Chondrocyte (in vitro differentiated cells): ENCODE measurements around the gene ANTXR1. TPM values are rescaled to one million over a fixed set of nuclear protein-coding genes. Genes with fewer than 3 reads are reported as not detected.
"Not testable (repeated sequence)": the region's sequence is repeated elsewhere in the genome, so short reads cannot be mapped to it uniquely, and the experiment has no call there.

ENCODE experiments used
- DNase-seq: peaks from one replicate; pipeline ENCODE4 v3.0.0; 2021; ENCODE audit warnings: mixed read lengths, low spot score
- H3K27ac Mint-ChIP-seq: one replicate; pipeline ENCODE4 v1.8.0; 2021; ENCODE audit warnings: mild to moderate bottlenecking, moderate library complexity, mixed read lengths; ENCODE audit not compliant: unreplicated experiment
- H3K27me3 Mint-ChIP-seq: 2 replicates; pipeline ENCODE4 v1.8.0; 2021; ENCODE audit warnings: low read depth, mixed read lengths
- H3K36me3 Mint-ChIP-seq: 2 replicates; pipeline ENCODE4 v1.8.0; 2021; ENCODE audit warnings: low read depth, mixed read lengths
- H3K4me1 Mint-ChIP-seq: 2 replicates; pipeline ENCODE4 v1.8.0; 2021; ENCODE audit warnings: low read depth, mild to moderate bottlenecking, mixed read lengths
- H3K4me3 Mint-ChIP-seq: one replicate; pipeline ENCODE4 v1.8.0; 2021; ENCODE audit warnings: mild to moderate bottlenecking, moderate library complexity, mixed read lengths; ENCODE audit not compliant: unreplicated experiment
- H3K9me3 Mint-ChIP-seq: 2 replicates; pipeline ENCODE4 v1.8.0; 2021; ENCODE audit warnings: low read depth, mixed read lengths
- total RNA-seq: library from RNA; stranded (reverse); gene quantifications from 3 replicates; pipeline ENCODE4 v1.2.1, GENCODE V29; 2021
- TF ChIP-seq, protein P1 (sequence below): fragments of 200-600 bp; sonication (generic); IDR thresholded peaks from 2 replicates; pipeline ENCODE4 v1.5.0; 2021; ENCODE audit warnings: antibody characterized with exemption, mild to moderate bottlenecking, moderate library complexity

Gene ANTXR1
- total RNA-seq, 1 donor from 2014 or later = 351 TPM

DNA sequence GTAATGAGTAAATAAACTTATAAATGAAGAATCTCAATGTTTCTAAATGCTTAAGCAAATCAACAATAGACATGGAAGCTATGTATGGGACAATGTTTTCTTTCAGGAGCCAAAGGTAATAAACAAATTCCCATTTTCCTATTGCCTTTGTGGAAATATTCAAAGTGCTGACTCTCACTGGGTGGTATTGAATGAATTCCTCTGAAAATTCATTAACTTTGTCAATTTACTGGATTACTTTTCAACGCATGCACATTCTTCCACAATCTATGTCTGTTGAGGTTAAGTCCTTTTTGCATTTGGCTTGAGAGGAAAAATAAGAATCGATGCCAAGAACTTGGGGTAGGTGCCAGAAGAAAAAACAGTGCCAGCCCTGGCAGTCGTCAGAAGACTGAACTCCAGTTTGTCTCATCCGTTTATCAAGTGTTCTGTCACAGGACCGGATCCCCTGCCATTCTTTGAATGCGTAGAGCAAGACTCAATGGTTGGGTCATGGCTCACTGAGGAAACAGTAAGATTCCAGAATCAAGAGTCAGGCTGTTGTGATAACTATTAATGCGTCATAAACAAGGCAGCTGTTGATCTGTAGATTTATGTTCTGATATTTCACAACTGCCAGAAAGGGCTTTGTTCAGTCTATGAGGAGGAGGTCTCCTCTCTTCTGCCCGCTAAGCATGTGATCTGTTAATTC lies 240.8 kb downstream of the ANTXR1 start:
- TF ChIP-seq, protein P1, sequence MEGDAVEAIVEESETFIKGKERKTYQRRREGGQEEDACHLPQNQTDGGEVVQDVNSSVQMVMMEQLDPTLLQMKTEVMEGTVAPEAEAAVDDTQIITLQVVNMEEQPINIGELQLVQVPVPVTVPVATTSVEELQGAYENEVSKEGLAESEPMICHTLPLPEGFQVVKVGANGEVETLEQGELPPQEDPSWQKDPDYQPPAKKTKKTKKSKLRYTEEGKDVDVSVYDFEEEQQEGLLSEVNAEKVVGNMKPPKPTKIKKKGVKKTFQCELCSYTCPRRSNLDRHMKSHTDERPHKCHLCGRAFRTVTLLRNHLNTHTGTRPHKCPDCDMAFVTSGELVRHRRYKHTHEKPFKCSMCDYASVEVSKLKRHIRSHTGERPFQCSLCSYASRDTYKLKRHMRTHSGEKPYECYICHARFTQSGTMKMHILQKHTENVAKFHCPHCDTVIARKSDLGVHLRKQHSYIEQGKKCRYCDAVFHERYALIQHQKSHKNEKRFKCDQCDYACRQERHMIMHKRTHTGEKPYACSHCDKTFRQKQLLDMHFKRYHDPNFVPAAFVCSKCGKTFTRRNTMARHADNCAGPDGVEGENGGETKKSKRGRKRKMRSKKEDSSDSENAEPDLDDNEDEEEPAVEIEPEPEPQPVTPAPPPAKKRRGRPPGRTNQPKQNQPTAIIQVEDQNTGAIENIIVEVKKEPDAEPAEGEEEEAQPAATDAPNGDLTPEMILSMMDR = no peak
- Mint-ChIP-seq H3K36me3 (peaks cover 12% of the 10 kb centered on the region), H3K9me3 (peaks cover 21% of the 10 kb centered on the region), H3K27me3 (no peaks in the 10 kb centered on the region), H3K4me1 (peaks cover 10% of the 10 kb centered on the region), H3K27ac (peak overlapping the region; percentile 50), H3K4me3 (no peak overlapping the region)
- no peak for DNase-seq

DNA sequence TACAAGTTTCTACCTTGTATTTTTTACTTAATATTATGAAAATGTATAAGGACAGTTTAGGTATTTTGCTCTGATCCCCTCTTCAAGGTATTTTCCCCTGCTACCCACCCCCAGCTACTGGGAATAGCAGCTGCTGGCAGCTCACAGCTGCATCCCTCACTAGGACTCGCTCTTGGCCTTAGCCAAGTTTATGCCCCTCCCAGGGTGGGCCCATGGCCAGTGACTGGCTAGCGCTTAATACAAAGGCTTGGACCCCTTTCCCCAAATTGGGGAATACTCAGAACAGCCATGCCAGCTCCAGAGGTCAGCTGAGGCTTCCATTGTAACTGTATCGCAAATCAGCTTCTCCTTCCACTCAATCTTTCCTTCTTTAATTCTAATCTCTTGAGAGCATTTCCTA lies 242.8 kb downstream of the ANTXR1 start:
- peaks cover 10% of the 10 kb centered on the region for H3K4me1 Mint-ChIP-seq

DNA sequence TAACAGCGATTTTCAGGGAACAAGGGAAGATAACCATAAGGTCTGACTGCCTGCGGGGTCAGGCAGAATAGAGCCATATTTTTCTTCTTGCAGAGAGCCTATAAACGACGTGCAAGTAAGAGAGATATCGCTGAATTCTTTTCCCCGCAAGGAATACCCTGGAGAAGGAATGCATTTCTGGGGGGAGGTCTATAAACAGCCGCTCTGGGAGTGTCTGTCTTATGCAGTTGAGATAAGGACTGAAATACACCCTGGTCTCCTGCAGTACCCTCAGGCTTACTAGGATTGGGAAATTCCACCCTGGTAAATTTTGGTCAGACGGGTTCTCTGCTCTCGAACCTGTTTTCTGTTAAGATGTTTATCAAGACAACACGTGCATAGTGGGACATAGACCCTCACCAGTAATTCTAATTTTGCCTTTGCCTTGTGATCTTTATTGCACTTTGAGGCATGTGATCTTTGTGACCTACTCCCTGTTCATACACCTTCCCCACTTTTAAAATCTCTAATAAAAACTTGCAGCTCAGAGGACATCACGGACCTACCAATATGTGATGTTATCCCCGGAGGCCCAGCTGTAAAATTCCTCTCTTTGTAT lies 247.1 kb downstream of the ANTXR1 start:
- H3K27ac Mint-ChIP-seq, DNase-seq, H3K4me3 Mint-ChIP-seq, H3K27me3 Mint-ChIP-seq, H3K4me1 Mint-ChIP-seq: not testable (repeated sequence)
- Mint-ChIP-seq H3K9me3 (peaks cover 51% of the 10 kb centered on the region), H3K36me3 (peaks cover 16% of the 10 kb centered on the region)

More for the DNA sequence above, 242.8 kb downstream of the ANTXR1 start:
- H3K36me3 Mint-ChIP-seq = peaks cover 17% of the 10 kb centered on the region
- H3K27me3 Mint-ChIP-seq = no peaks in the 10 kb centered on the region
- DNase-seq = no peak
- TF ChIP-seq, protein P1 = no peak
- H3K9me3 Mint-ChIP-seq = peaks cover 37% of the 10 kb centered on the region
- no peak overlapping the region for H3K4me3 Mint-ChIP-seq
- no peak overlapping the region for H3K27ac Mint-ChIP-seq

DNA sequence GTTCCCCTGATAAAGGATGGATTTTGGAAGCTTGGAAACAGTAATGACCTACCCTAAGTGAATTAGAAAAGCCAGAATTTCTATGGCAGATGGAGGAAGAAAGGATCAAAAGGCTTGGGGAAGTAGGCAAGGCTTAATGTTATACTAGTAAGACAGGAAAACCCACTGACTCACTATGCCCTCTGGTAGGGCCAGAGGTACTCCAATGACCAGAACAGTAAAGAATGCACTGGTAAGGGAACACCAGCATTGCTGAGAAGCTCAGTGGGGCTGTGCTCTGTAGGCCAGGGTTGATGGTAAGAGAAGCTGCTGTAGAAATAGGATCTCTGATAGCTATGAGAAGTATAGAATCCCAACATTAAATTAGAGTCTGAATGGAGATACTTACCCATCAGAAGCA lies 247.7 kb downstream of the ANTXR1 start:
- no peaks in the 10 kb centered on the region for H3K27me3 Mint-ChIP-seq
- no peak overlapping the region for H3K4me3 Mint-ChIP-seq
- H3K27ac Mint-ChIP-seq = no peak overlapping the region
- H3K36me3 Mint-ChIP-seq = peaks cover 16% of the 10 kb centered on the region
- H3K4me1 Mint-ChIP-seq = no peaks in the 10 kb centered on the region
- H3K9me3 Mint-ChIP-seq = peaks cover 51% of the 10 kb centered on the region
- no peak for DNase-seq
- TF ChIP-seq, protein P1 = no peak

DNA sequence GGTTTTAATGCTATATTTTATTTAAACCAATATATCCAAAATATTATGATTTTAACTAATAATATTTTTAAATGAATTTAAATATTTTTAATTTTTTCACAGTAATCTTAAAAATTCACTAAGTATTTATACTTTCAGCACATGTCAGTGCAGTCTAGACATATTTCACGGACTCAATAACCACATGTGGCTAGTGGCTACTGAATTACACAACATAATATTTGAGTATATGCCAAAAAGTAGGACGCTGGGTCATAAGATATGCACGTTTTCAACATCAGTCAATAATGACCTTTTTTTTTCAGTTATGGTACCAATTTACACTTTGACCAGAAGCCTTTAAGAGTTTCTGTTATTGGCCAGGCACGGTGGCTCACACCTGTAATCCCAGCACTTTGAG lies 256.4 kb downstream of the ANTXR1 start:
- TF ChIP-seq, protein P1 = no peak
- Mint-ChIP-seq H3K36me3 (no peaks in the 10 kb centered on the region), H3K27me3 (no peaks in the 10 kb centered on the region), H3K4me3 (no peak overlapping the region), H3K4me1 (peaks cover 17% of the 10 kb centered on the region), H3K27ac (no peak overlapping the region), H3K9me3 (no peaks in the 10 kb centered on the region)
- DNase-seq = no peak
